HepG2 (cell line): ENCODE data around the gene AQP12A. TPM values are rescaled to one million over a fixed set of nuclear protein-coding genes. Genes with fewer than 3 reads are reported as not detected.
A peak's percentile ranks its signal among the peaks of the same experiment; 100 is the strongest.

ENCODE experiments used
- ATAC-seq: fragments of 200-7000 bp; cut with Tn5 transposase; 3 replicates; pipeline ENCODE4 v1.9.1; 2020; ENCODE audit warnings: mild to moderate bottlenecking, moderate library complexity
- BruUV-seq: library from RNA; stranded (reverse); fragments of 400-500 nt; replicated peaks from 2 replicates; lab custom pipeline; 2021; lab: Mats Ljungman, UMichigan
- CTCF ChIA-PET: fragments of 300-600 bp; formaldehyde crosslinking; extraction: SDS; loops from one replicate; lab custom pipeline; 2021; ENCODE audit warnings: low total read pairs, inconsistent platforms, low intra/inter-chr PET ratio; lab: Yijun Ruan, JAX
- POLR2A ChIA-PET: fragments of 350-600 bp; sonication (Branson Sonifier 250); formaldehyde crosslinking; loops from one replicate; lab custom pipeline; 2020; ENCODE audit warnings: antibody characterized with exemption, inconsistent platforms; lab: Yijun Ruan, JAX
- DNase-seq: peaks from one replicate; pipeline ENCODE4 v3.0.0-alpha.2; 2015; ENCODE audit warnings: low spot score
- FAIRE-seq: peaks from 3 replicates; lab custom pipeline; 2011; peaks lifted over from hg19 to GRCh38; lab: Jason Lieb, UNC
- H2AFZ ChIP-seq: one replicate; pipeline ENCODE4 v1.6.1; 2011; ENCODE audit warnings: low read length, inconsistent platforms
- H3K27ac ChIP-seq: fragments of 300-600 bp; 3 replicates; pipeline ENCODE4 v1.8.0; 2011; ENCODE audit warnings: mixed run types, mild to moderate bottlenecking, mixed read lengths, low read length, inconsistent platforms; ENCODE audit not compliant: insufficient read depth; ENCODE audit errors: extremely low read length
- H3K27me3 ChIP-seq, 2 experiments: fragments of 200-600 bp in 1 of 2; 2 replicates in 1 of 2; 3 replicates in 1 of 2; pipeline versions ENCODE4 v1.6.0 to v1.8.0; 2011; ENCODE audit warnings: low read length in 2 of 2, mild to moderate bottlenecking in 2 of 2, moderate library complexity in 2 of 2, inconsistent platforms in 1 of 2; ENCODE audit not compliant: insufficient read depth in 2 of 2, control insufficient read depth in 1 of 2
- H3K36me3 ChIP-seq, 2 experiments: fragments of 200-600 bp in 1 of 2; replicated peaks in 1 of 2; 2 replicates in 1 of 2; 3 replicates in 1 of 2; pipeline versions ENCODE4 v1.5.1 to v1.8.0; 2011; ENCODE audit warnings: low read length in 2 of 2, inconsistent platforms in 1 of 2; ENCODE audit not compliant: insufficient read depth in 2 of 2, control insufficient read depth in 1 of 2
- H3K4me1 ChIP-seq: 2 replicates; pipeline ENCODE4 v1.5.1; 2012; ENCODE audit warnings: low read length, inconsistent platforms; ENCODE audit not compliant: insufficient read depth
- H3K4me2 ChIP-seq: 2 replicates; pipeline ENCODE4 v1.6.0; 2011; ENCODE audit warnings: low read depth, low read length, inconsistent platforms
- H3K4me3 ChIP-seq, 3 experiments: fragments of 200-600 bp in 1 of 3; sonication (generic), shearing (Covaris generic) in 1 of 3; replicated peaks in 1 of 3; 2 replicates each; pipeline ENCODE4 v1.5.1; 2011 to 2016; ENCODE audit warnings: low read length in 3 of 3, inconsistent platforms in 2 of 3, low read depth in 2 of 3, mild to moderate bottlenecking in 2 of 3, control low read depth in 1 of 3, mixed read lengths in 1 of 3; ENCODE audit not compliant: insufficient read depth in 1 of 3
- H3K79me2 ChIP-seq: one replicate; pipeline ENCODE4 v1.6.1; 2011; ENCODE audit warnings: low read length, inconsistent platforms; ENCODE audit not compliant: insufficient read depth
- H3K9ac ChIP-seq: 2 replicates; pipeline ENCODE4 v1.6.0; 2011; ENCODE audit warnings: mild to moderate bottlenecking, low read depth, low read length, inconsistent platforms; ENCODE audit not compliant: insufficient read depth
- H3K9me3 ChIP-seq: 2 replicates; pipeline ENCODE4 v1.5.1; 2012; ENCODE audit warnings: mild to moderate bottlenecking, low read length
- H4K20me1 ChIP-seq: 2 replicates; pipeline ENCODE4 v1.6.0; 2011; ENCODE audit warnings: inconsistent platforms, mild to moderate bottlenecking, low read length, moderate library complexity; ENCODE audit not compliant: insufficient read depth
- EZH2 ChIP-seq: conservative IDR thresholded peaks from 2 replicates; pipeline ENCODE4 v1.6.1; 2012; ENCODE audit warnings: mild to moderate bottlenecking, low read depth, low read length, moderate library complexity
- PLSCR1 ChIP-seq: sonication (generic); formaldehyde crosslinking; IDR thresholded peaks from 2 replicates; pipeline ENCODE4 v1.5.0; 2020; ENCODE audit warnings: missing genetic modification reagents, mild to moderate bottlenecking, borderline replicate concordance
- SATB2 ChIP-seq: sonication (generic); formaldehyde crosslinking; IDR thresholded peaks from 2 replicates; pipeline ENCODE4 v1.5.0; 2020; ENCODE audit warnings: missing genetic modification reagents
- ZNF530 ChIP-seq: sonication (generic); formaldehyde crosslinking; IDR thresholded peaks from 2 replicates; pipeline ENCODE4 v1.5.0; 2020; ENCODE audit warnings: low read depth, mild to moderate bottlenecking, missing genetic modification reagents
- WGBS: methylation state at CpG from one replicate; pipeline ENCODE4 v1.1.6; 2017; ENCODE audit warnings: low lambda C conversion rate; 5-methylcytosine and 5-hydroxymethylcytosine counted together
- in situ Hi-C: cut with HindIII; loops from 2 replicates; pipeline ENCODE4 v1.10.0; 2017; ENCODE audit warnings: low pct_unique_long_range_greater_than_20kb; ENCODE audit not compliant: extremely low pct_ligation_motif_present
- intact Hi-C: fragments of 100-400 bp; cut with micrococcal nuclease; formaldehyde crosslinking; loops from one replicate; pipeline ENCODE4 v1.10.0; 2022; ENCODE audit not compliant: unreplicated experiment
- polyA plus RNA-seq, 8 experiments: library from polyadenylated mRNA; depleted of rRNA in 3 of 8; stranded (reverse) in 7 of 8; unstranded in 1 of 8; fragments of >200 nt; fragmentation: Illumina TruSeq in 4 of 8; extraction: Trizol in 4 of 8; gene quantifications; 2 replicates each; pipeline versions ENCODE4 v1.2.1 to v1.2.3, GENCODE V29; 2011 to 2016; ENCODE audit warnings: low read depth in 4 of 8, missing spikeins in 1 of 8, mixed read lengths in 1 of 8; ENCODE audit not compliant: insufficient read depth in 1 of 8
- total RNA-seq, 5 experiments: library from RNA; depleted of rRNA; stranded (reverse); fragments of >200 nt; fragmentation: Illumina TruSeq; extraction: Trizol; gene quantifications; 2 replicates each; pipeline ENCODE4 v1.2.3, GENCODE V29; 2016; ENCODE audit warnings: low read depth in 1 of 5

The AQP12A gene
- total and polyA plus RNA-seq, 2 of the 13 experiments (the other 11 are each of a cell fraction or from before 2014, with no cell fraction given): not detected

DNA sequence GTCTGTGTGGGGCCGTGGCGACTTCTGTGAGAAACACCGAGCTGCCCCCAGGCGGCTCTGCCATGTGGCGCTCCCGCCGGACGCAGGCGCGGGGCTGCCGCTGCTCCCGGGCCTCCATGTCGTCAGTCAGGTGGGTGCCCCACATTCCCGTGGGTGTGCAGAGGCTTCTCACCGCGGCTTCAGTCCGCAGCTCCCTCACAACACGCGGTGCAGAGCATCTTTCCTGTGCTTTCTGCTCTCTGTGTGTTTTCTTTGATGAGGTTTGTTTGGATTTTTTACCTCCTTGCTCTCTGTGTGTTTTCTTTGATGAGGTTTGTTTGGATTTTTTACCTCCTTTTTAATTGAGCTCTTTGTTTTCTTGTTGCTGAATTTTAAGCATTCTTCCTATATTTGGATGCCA, 13.0 kb downstream of the AQP12A start:
- DNase-seq (no peak), ATAC-seq (no peak; the same call in 2 of the 3 replicates), FAIRE-seq (no peak)
- Histone ChIP-seq H4K20me1 (no peaks in the 10 kb centered on the region), H3K9ac (no peak overlapping the region), H3K4me3 (no peak overlapping the region), H3K4me2 (no peak overlapping the region), H3K79me2 (no peaks in the 10 kb centered on the region), H3K9me3 (no peaks in the 10 kb centered on the region), H3K27me3 (peaks cover 33 to 87% of the 10 kb centered on the region in 2 experiments), H3K36me3 (no peaks in the 10 kb centered on the region), H3K27ac (no peak overlapping the region), H3K4me1 (no peaks in the 10 kb centered on the region), H2AFZ (no peak overlapping the region)
- TF ChIP-seq EZH2 (peak; percentile 80; the same call in 1 of the 2 replicates), ZNF530 (CRISPR knock-in tag) (no peak)
- POLR2A ChIA-PET: no interaction called here
- 13% methylated on average over 19 of the region's 19 CpGs for WGBS
- intact Hi-C loops (no loop called here), in situ Hi-C loops (loop anchor here (10.0 kb wide), 1 partner anchor 180 kb away; no protein-coding TSS in a partner anchor)
- CTCF ChIA-PET: no interaction called here
- no TSS peak for BruUV-seq

GRCh38 chr2:240705204-240705791, 13.6 kb downstream of the AQP12A start:
- Histone ChIP-seq H3K4me3 (no peak overlapping the region), H3K9ac (no peak overlapping the region), H4K20me1 (no peaks in the 10 kb centered on the region), H3K27me3 (peaks cover 35 to 87% of the 10 kb centered on the region in 2 experiments), H3K79me2 (no peaks in the 10 kb centered on the region), H3K27ac (no peak overlapping the region), H2AFZ (no peak overlapping the region), H3K36me3 (no peaks in the 10 kb centered on the region), H3K4me2 (no peak overlapping the region), H3K9me3 (no peaks in the 10 kb centered on the region), H3K4me1 (no peaks in the 10 kb centered on the region)
- FAIRE-seq (no peak), ATAC-seq (no peak), DNase-seq (no peak)
- 45% methylated on average over 12 of the region's 12 CpGs for WGBS
- BruUV-seq: no TSS peak
- POLR2A ChIA-PET: no interaction called here
- intact Hi-C loops (no loop called here), in situ Hi-C loops (loop anchor here (10.0 kb wide), 1 partner anchor 180 kb away; no protein-coding TSS in a partner anchor)
- CTCF ChIA-PET: no interaction called here
- TF ChIP-seq PLSCR1 (CRISPR knock-in tag): no peak
- no peak for TF ChIP-seq SATB2 (CRISPR knock-in tag)
